Keratinocyte (primary cell): ENCODE measurements around the gene HGF.

ENCODE experiments used
- EZH2 ChIP-seq: IDR thresholded peaks from one replicate; pipeline ENCODE4 v1.6.1; 2012; ENCODE audit warnings: inconsistent platforms, mild to moderate bottlenecking, low read length, moderate library complexity
- TF ChIP-seq, protein P1 (sequence below), 3 experiments: IDR thresholded peaks in 1 of 3; conservative IDR thresholded peaks in 1 of 3; optimal IDR thresholded peaks in 1 of 3; 2 replicates in 2 of 3; 3 replicates in 1 of 3; pipeline versions ENCODE3 to v1.5.1; 2011; ENCODE audit warnings: low read length in 3 of 3, mild to moderate bottlenecking in 3 of 3, moderate library complexity in 2 of 3, control low read depth in 1 of 3, inconsistent platforms in 1 of 3; ENCODE audit not compliant: insufficient read depth in 2 of 3; ENCODE audit errors: extremely low read depth in 1 of 3

DNA sequence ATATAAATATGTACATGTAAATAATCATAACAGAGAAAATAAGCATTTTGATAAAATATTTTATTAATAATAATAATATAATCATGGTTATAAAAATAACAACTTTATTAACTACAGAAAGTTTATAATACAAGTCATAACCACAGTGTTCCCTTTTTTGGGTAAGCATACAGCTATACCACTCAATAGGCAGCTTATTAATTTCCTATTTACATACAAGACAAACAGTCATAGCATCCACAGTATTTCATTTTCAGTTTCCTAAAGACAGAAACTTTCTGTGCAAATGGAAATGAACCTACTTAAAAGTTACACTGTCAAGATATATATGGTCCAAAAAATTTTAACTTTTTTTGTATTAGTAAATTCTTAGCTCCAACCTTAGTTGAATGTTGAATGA is 70.9 kb downstream of the HGF start:
- TF ChIP-seq, protein P1, sequence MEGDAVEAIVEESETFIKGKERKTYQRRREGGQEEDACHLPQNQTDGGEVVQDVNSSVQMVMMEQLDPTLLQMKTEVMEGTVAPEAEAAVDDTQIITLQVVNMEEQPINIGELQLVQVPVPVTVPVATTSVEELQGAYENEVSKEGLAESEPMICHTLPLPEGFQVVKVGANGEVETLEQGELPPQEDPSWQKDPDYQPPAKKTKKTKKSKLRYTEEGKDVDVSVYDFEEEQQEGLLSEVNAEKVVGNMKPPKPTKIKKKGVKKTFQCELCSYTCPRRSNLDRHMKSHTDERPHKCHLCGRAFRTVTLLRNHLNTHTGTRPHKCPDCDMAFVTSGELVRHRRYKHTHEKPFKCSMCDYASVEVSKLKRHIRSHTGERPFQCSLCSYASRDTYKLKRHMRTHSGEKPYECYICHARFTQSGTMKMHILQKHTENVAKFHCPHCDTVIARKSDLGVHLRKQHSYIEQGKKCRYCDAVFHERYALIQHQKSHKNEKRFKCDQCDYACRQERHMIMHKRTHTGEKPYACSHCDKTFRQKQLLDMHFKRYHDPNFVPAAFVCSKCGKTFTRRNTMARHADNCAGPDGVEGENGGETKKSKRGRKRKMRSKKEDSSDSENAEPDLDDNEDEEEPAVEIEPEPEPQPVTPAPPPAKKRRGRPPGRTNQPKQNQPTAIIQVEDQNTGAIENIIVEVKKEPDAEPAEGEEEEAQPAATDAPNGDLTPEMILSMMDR (optimal IDR thresholded peaks at IDR 0.05 in 1 of 3, IDR thresholded peaks at IDR 0.05 in 1 of 3, conservative IDR thresholded peaks at IDR 0.05 in 1 of 3; ENCODE audit: extremely low read depth in 1 of 3, insufficient read depth in 2 of 3, low read length in 3 of 3), result no peak
- no peak for TF ChIP-seq EZH2
